ENCODE results near the gene KCNAB1.

The KCNAB1 gene

GRCh38 chr3:156378871-156379270, 258.5 kb downstream of the KCNAB1 start:
- no peak for DNase-seq

- DNase-seq: no peak
These were observed 258.9 kb downstream of the KCNAB1 start for GRCh38 chr3:156379327-156379726.

- DNase-seq: no peak
These were observed 260.9 kb downstream of the KCNAB1 start for GRCh38 chr3:156381253-156381652.

- no peak for DNase-seq
These were observed 262.3 kb downstream of the KCNAB1 start for GRCh38 chr3:156382458-156383346.

- DNase-seq: peak in 1 of 2 experiments; percentile 45
These were observed 263.2 kb downstream of the KCNAB1 start for GRCh38 chr3:156383441-156384025.

- DNase-seq: no peak
These were observed 268.4 kb downstream of the KCNAB1 start for GRCh38 chr3:156388497-156389448.

GRCh38 chr3:156389449-156389950, 269.1 kb downstream of the KCNAB1 start:
- peak; percentile 63 for DNase-seq

- DNase-seq: no peak
These were observed 270.5 kb downstream of the KCNAB1 start for GRCh38 chr3:156390846-156391245.

- no peak for DNase-seq
These were observed 275.8 kb downstream of the KCNAB1 start for GRCh38 chr3:156395961-156396710.

GRCh38 chr3:156396851-156397250, 276.5 kb downstream of the KCNAB1 start:
- DNase-seq: no peak

GRCh38 chr3:156397534-156397933, 277.2 kb downstream of the KCNAB1 start:
- DNase-seq: no peak

- DNase-seq: no peak
These were observed 279.7 kb downstream of the KCNAB1 start for GRCh38 chr3:156400062-156400461.

- DNase-seq: no peak
These were observed 280.4 kb downstream of the KCNAB1 start for GRCh38 chr3:156400735-156401134.

GRCh38 chr3:156404217-156404616, 283.8 kb downstream of the KCNAB1 start:
- DNase-seq: no peak

GRCh38 chr3:156406393-156406792, 286.0 kb downstream of the KCNAB1 start:
- DNase-seq: no peak

- no peak for DNase-seq
These were observed 287.3 kb downstream of the KCNAB1 start for GRCh38 chr3:156407617-156408225.

GRCh38 chr3:156409694-156410093, 289.3 kb downstream of the KCNAB1 start:
- no peak for DNase-seq

- no peak for DNase-seq
These were observed 292.2 kb downstream of the KCNAB1 start for GRCh38 chr3:156412600-156412999.

GRCh38 chr3:156413293-156413892, 293.0 kb downstream of the KCNAB1 start:
- DNase-seq: no peak

- DNase-seq: no peak
These were observed 296.6 kb downstream of the KCNAB1 start for GRCh38 chr3:156416846-156417558.

Data from cerebellar nuclear complex (tissue), 1 donor.